ENCODE measurements around the gene USP17L21. TPM values are rescaled to one million over a fixed set of nuclear protein-coding genes. Genes with fewer than 3 reads are reported as not detected.
A peak's percentile ranks its signal among the peaks of the same experiment; 100 is the strongest.
"Not testable (repeated sequence)": the region's sequence is repeated elsewhere in the genome, so short reads cannot be mapped to it uniquely, and the experiment has no call there.

The USP17L21 gene
- total RNA-seq (ENCODE audit: unreplicated experiment) = not detected
- long read RNA-seq = 0 reads

GRCh38 chr4:9262572-9262971 is at the start of gene USP17L21:
Gene USP17L21, plus strand, starts transcription at chr4:9262872. Its CDS starts 0 bp downstream, at chr4:9262872.
- H3K27me3 Mint-ChIP-seq (ENCODE audit: unreplicated experiment); H3K9me3 Mint-ChIP-seq (ENCODE audit: unreplicated experiment); H3K27ac Mint-ChIP-seq (ENCODE audit: unreplicated experiment); H3K4me3 Mint-ChIP-seq (ENCODE audit: unreplicated experiment); H3K4me1 Mint-ChIP-seq (ENCODE audit: low read depth, unreplicated experiment); DNase-seq; H3K36me3 Mint-ChIP-seq (ENCODE audit: unreplicated experiment): not testable (repeated sequence)

GRCh38 chr4:9214701-9215100 is 48.0 kb upstream of the USP17L21 start:
- H3K4me1 Mint-ChIP-seq (ENCODE audit: low read depth, unreplicated experiment); DNase-seq; H3K9me3 Mint-ChIP-seq (ENCODE audit: unreplicated experiment): not testable (repeated sequence)

GRCh38 chr4:9215105-9215504 is 47.6 kb upstream of the USP17L21 start, which contains the start of gene USP17L11:
Gene USP17L11, plus strand, starts transcription at chr4:9215405. Its CDS starts 0 bp downstream, at chr4:9215405.
- not testable (repeated sequence) for H3K9me3 Mint-ChIP-seq (ENCODE audit: unreplicated experiment); H3K36me3 Mint-ChIP-seq (ENCODE audit: unreplicated experiment); H3K4me1 Mint-ChIP-seq (ENCODE audit: low read depth, unreplicated experiment); DNase-seq; H3K27ac Mint-ChIP-seq (ENCODE audit: unreplicated experiment); H3K27me3 Mint-ChIP-seq (ENCODE audit: unreplicated experiment); H3K4me3 Mint-ChIP-seq (ENCODE audit: unreplicated experiment)

More at GRCh38 chr4:9214701-9215100, 48.0 kb upstream of the USP17L21 start:
- not testable (repeated sequence) for H3K27ac Mint-ChIP-seq (ENCODE audit: unreplicated experiment); H3K4me3 Mint-ChIP-seq (ENCODE audit: unreplicated experiment); H3K27me3 Mint-ChIP-seq (ENCODE audit: unreplicated experiment); H3K36me3 Mint-ChIP-seq (ENCODE audit: unreplicated experiment)

- H3K27ac Mint-ChIP-seq (ENCODE audit: unreplicated experiment); H3K4me1 Mint-ChIP-seq (ENCODE audit: low read depth, unreplicated experiment); H3K36me3 Mint-ChIP-seq (ENCODE audit: unreplicated experiment); H3K4me3 Mint-ChIP-seq (ENCODE audit: unreplicated experiment); H3K9me3 Mint-ChIP-seq (ENCODE audit: unreplicated experiment); DNase-seq; H3K27me3 Mint-ChIP-seq (ENCODE audit: unreplicated experiment): not testable (repeated sequence)
Measured at GRCh38 chr4:9219852-9220251, 42.8 kb upstream of the USP17L21 start, which contains the start of gene USP17L12. Gene USP17L12, plus strand, starts transcription at chr4:9220152. Its CDS starts 0 bp downstream, at chr4:9220152.

GRCh38 chr4:9224596-9224995 is 38.1 kb upstream of the USP17L21 start, which contains the start of gene USP17L13:
Gene USP17L13, plus strand, starts transcription at chr4:9224896. Its CDS starts 0 bp downstream, at chr4:9224896.
- DNase-seq; H3K27ac Mint-ChIP-seq (ENCODE audit: unreplicated experiment); H3K9me3 Mint-ChIP-seq (ENCODE audit: unreplicated experiment); H3K27me3 Mint-ChIP-seq (ENCODE audit: unreplicated experiment); H3K36me3 Mint-ChIP-seq (ENCODE audit: unreplicated experiment); H3K4me1 Mint-ChIP-seq (ENCODE audit: low read depth, unreplicated experiment); H3K4me3 Mint-ChIP-seq (ENCODE audit: unreplicated experiment): not testable (repeated sequence)

- not testable (repeated sequence) for H3K27me3 Mint-ChIP-seq (ENCODE audit: unreplicated experiment); DNase-seq; H3K36me3 Mint-ChIP-seq (ENCODE audit: unreplicated experiment)
Measured at GRCh38 chr4:9230249-9230648, 32.4 kb upstream of the USP17L21 start.

GRCh38 chr4:9234085-9234484 is 28.6 kb upstream of the USP17L21 start, which contains the start of gene USP17L15:
Gene USP17L15, plus strand, starts transcription at chr4:9234385. Its CDS starts 0 bp downstream, at chr4:9234385.
- not testable (repeated sequence) for H3K36me3 Mint-ChIP-seq (ENCODE audit: unreplicated experiment); H3K4me1 Mint-ChIP-seq (ENCODE audit: low read depth, unreplicated experiment); H3K27ac Mint-ChIP-seq (ENCODE audit: unreplicated experiment); H3K4me3 Mint-ChIP-seq (ENCODE audit: unreplicated experiment); H3K27me3 Mint-ChIP-seq (ENCODE audit: unreplicated experiment); DNase-seq; H3K9me3 Mint-ChIP-seq (ENCODE audit: unreplicated experiment)

More at GRCh38 chr4:9230249-9230648, 32.4 kb upstream of the USP17L21 start:
- H3K4me3 Mint-ChIP-seq (ENCODE audit: unreplicated experiment); H3K27ac Mint-ChIP-seq (ENCODE audit: unreplicated experiment); H3K4me1 Mint-ChIP-seq (ENCODE audit: low read depth, unreplicated experiment); H3K9me3 Mint-ChIP-seq (ENCODE audit: unreplicated experiment): not testable (repeated sequence)

- DNase-seq = not testable (repeated sequence)
Measured at GRCh38 chr4:9238461-9238860, 24.2 kb upstream of the USP17L21 start.

GRCh38 chr4:9243579-9243978 is 19.1 kb upstream of the USP17L21 start, which contains the start of gene USP17L17:
Gene USP17L17, plus strand, starts transcription at chr4:9243879. Its CDS starts 0 bp downstream, at chr4:9243879.
- not testable (repeated sequence) for H3K27ac Mint-ChIP-seq (ENCODE audit: unreplicated experiment); H3K27me3 Mint-ChIP-seq (ENCODE audit: unreplicated experiment); H3K4me3 Mint-ChIP-seq (ENCODE audit: unreplicated experiment); H3K4me1 Mint-ChIP-seq (ENCODE audit: low read depth, unreplicated experiment); H3K36me3 Mint-ChIP-seq (ENCODE audit: unreplicated experiment); H3K9me3 Mint-ChIP-seq (ENCODE audit: unreplicated experiment); DNase-seq

More at GRCh38 chr4:9238461-9238860, 24.2 kb upstream of the USP17L21 start:
- H3K4me1 Mint-ChIP-seq (ENCODE audit: low read depth, unreplicated experiment); H3K9me3 Mint-ChIP-seq (ENCODE audit: unreplicated experiment); H3K36me3 Mint-ChIP-seq (ENCODE audit: unreplicated experiment); H3K4me3 Mint-ChIP-seq (ENCODE audit: unreplicated experiment); H3K27ac Mint-ChIP-seq (ENCODE audit: unreplicated experiment); H3K27me3 Mint-ChIP-seq (ENCODE audit: unreplicated experiment): not testable (repeated sequence)

GRCh38 chr4:9247953-9248680 is 14.6 kb upstream of the USP17L21 start, which contains the start of gene USP17L18:
Gene USP17L18, plus strand, starts transcription at chr4:9248630. Its CDS starts 0 bp downstream, at chr4:9248630.
- peak; percentile 6 for DNase-seq
- not testable (repeated sequence) for H3K9me3 Mint-ChIP-seq (ENCODE audit: unreplicated experiment); H3K27me3 Mint-ChIP-seq (ENCODE audit: unreplicated experiment); H3K4me1 Mint-ChIP-seq (ENCODE audit: low read depth, unreplicated experiment); H3K4me3 Mint-ChIP-seq (ENCODE audit: unreplicated experiment); H3K36me3 Mint-ChIP-seq (ENCODE audit: unreplicated experiment); H3K27ac Mint-ChIP-seq (ENCODE audit: unreplicated experiment)

- H3K9me3 Mint-ChIP-seq (ENCODE audit: unreplicated experiment); H3K36me3 Mint-ChIP-seq (ENCODE audit: unreplicated experiment); H3K27me3 Mint-ChIP-seq (ENCODE audit: unreplicated experiment); H3K4me1 Mint-ChIP-seq (ENCODE audit: low read depth, unreplicated experiment); H3K4me3 Mint-ChIP-seq (ENCODE audit: unreplicated experiment); H3K27ac Mint-ChIP-seq (ENCODE audit: unreplicated experiment); DNase-seq: not testable (repeated sequence)
Measured at GRCh38 chr4:9253078-9253477, 9.6 kb upstream of the USP17L21 start, which contains the start of gene USP17L19. Gene USP17L19, plus strand, starts transcription at chr4:9253378. Its CDS starts 0 bp downstream, at chr4:9253378.

- not testable (repeated sequence) for H3K4me3 Mint-ChIP-seq (ENCODE audit: unreplicated experiment); H3K4me1 Mint-ChIP-seq (ENCODE audit: low read depth, unreplicated experiment); H3K27me3 Mint-ChIP-seq (ENCODE audit: unreplicated experiment)
Measured at GRCh38 chr4:9257824-9258223, 4.8 kb upstream of the USP17L21 start, which contains the start of gene USP17L20. Gene USP17L20, plus strand, starts transcription at chr4:9258124. Its CDS starts 0 bp downstream, at chr4:9258124.

More at GRCh38 chr4:9257824-9258223, 4.8 kb upstream of the USP17L21 start, which contains the start of gene USP17L20:
- not testable (repeated sequence) for H3K27ac Mint-ChIP-seq (ENCODE audit: unreplicated experiment); H3K9me3 Mint-ChIP-seq (ENCODE audit: unreplicated experiment); H3K36me3 Mint-ChIP-seq (ENCODE audit: unreplicated experiment); DNase-seq

Data from glutamatergic neuron (in vitro differentiated cells).